WTC11 (cell line): ENCODE measurements around the gene CCDC141. TPM values are rescaled to one million over a fixed set of nuclear protein-coding genes. Genes with fewer than 3 reads are reported as not detected.

Source experiments
- CREM ChIP-seq: sonication (generic); formaldehyde crosslinking; IDR thresholded peaks from 2 replicates; pipeline ENCODE4 v1.8.1; 2022; ENCODE audit warnings: mild to moderate bottlenecking, missing genetic modification reagents, moderate library complexity
- MXD4 ChIP-seq: fragments of 250-450 bp; sonication (Bioruptor Pico); IDR thresholded peaks from 2 replicates; pipeline ENCODE4 v1.8.0; 2021; ENCODE audit warnings: mild to moderate bottlenecking, moderate library complexity, borderline replicate concordance
- total RNA-seq: library from RNA; stranded (reverse); gene quantifications from 3 replicates; pipeline ENCODE4 v1.2.3, GENCODE V29; 2021
- TF ChIP-seq, protein P1 (sequence below): sonication (generic); formaldehyde crosslinking; IDR thresholded peaks from 2 replicates; pipeline ENCODE4 v1.8.0; 2022; ENCODE audit warnings: mild to moderate bottlenecking, missing genetic modification reagents
- TF ChIP-seq, protein P2 (sequence below): sonication (generic); formaldehyde crosslinking; IDR thresholded peaks from 2 replicates; pipeline ENCODE4 v1.8.1; 2023; ENCODE audit warnings: mild to moderate bottlenecking, missing genetic modification reagents
- TF ChIP-seq, protein P3 (sequence below): sonication (generic); formaldehyde crosslinking; IDR thresholded peaks from 2 replicates; pipeline ENCODE4 v1.8.1; 2022; ENCODE audit warnings: missing genetic modification reagents, borderline replicate concordance

CCDC141 gene
- total RNA-seq, 1 experiment from 2014 or later: 8.5 TPM

- TF ChIP-seq, protein P1, sequence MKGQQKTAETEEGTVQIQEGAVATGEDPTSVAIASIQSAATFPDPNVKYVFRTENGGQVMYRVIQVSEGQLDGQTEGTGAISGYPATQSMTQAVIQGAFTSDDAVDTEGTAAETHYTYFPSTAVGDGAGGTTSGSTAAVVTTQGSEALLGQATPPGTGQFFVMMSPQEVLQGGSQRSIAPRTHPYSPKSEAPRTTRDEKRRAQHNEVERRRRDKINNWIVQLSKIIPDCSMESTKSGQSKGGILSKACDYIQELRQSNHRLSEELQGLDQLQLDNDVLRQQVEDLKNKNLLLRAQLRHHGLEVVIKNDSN (CRISPR knock-in tag): no peak
- TF ChIP-seq CREM (CRISPR knock-in tag) (no peak), MXD4 (CRISPR knock-in tag) (no peak)
- TF ChIP-seq, protein P2, sequence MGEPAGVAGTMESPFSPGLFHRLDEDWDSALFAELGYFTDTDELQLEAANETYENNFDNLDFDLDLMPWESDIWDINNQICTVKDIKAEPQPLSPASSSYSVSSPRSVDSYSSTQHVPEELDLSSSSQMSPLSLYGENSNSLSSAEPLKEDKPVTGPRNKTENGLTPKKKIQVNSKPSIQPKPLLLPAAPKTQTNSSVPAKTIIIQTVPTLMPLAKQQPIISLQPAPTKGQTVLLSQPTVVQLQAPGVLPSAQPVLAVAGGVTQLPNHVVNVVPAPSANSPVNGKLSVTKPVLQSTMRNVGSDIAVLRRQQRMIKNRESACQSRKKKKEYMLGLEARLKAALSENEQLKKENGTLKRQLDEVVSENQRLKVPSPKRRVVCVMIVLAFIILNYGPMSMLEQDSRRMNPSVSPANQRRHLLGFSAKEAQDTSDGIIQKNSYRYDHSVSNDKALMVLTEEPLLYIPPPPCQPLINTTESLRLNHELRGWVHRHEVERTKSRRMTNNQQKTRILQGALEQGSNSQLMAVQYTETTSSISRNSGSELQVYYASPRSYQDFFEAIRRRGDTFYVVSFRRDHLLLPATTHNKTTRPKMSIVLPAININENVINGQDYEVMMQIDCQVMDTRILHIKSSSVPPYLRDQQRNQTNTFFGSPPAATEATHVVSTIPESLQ (CRISPR knock-in tag): no peak
- TF ChIP-seq, protein P3, sequence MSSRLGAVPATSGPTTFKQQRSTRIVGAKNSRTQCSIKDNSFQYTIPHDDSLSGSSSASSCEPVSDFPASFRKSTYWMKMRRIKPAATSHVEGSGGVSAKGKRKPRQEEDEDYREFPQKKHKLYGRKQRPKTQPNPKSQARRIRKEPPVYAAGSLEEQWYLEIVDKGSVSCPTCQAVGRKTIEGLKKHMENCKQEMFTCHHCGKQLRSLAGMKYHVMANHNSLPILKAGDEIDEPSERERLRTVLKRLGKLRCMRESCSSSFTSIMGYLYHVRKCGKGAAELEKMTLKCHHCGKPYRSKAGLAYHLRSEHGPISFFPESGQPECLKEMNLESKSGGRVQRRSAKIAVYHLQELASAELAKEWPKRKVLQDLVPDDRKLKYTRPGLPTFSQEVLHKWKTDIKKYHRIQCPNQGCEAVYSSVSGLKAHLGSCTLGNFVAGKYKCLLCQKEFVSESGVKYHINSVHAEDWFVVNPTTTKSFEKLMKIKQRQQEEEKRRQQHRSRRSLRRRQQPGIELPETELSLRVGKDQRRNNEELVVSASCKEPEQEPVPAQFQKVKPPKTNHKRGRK (CRISPR knock-in tag): no peak
Observed at GRCh38 chr2:178782236-178782635, 267.7 kb downstream of the CCDC141 start (continued).

Other genes starting within 250 kb of the CCDC141 start
- 4.5 to 6.3 TPM (median 4.7 TPM) in 3 replicates for gene TTN, start 242.7 kb downstream of the CCDC141 start, total RNA-seq
- gene SESTD1, start 214.7 kb upstream of the CCDC141 start, total RNA-seq: 37.9 to 59.9 TPM (median 40.6 TPM) in 3 replicates